GM12865 (cell line): Measurements from ENCODE around the gene SPATA33.
"Not testable (repeated sequence)": the region's sequence is repeated elsewhere in the genome, so short reads cannot be mapped to it uniquely, and the experiment has no call there.

Experiments
- DNase-seq: peaks from one replicate; pipeline ENCODE4 v3.0.0; 2010; ENCODE audit warnings: low read depth
- H3K4me3 ChIP-seq: 2 replicates; pipeline ENCODE4 v1.5.1; 2011; ENCODE audit warnings: mild to moderate bottlenecking, low read depth, low read length, control low read depth
- TF ChIP-seq, protein P1 (sequence below): IDR thresholded peaks from 2 replicates; pipeline ENCODE4 v1.5.1; 2011; ENCODE audit warnings: low read length, control low read depth, low read depth, inconsistent platforms; ENCODE audit not compliant: insufficient read depth; ENCODE audit errors: missing control alignments

SPATA33 gene

DNA sequence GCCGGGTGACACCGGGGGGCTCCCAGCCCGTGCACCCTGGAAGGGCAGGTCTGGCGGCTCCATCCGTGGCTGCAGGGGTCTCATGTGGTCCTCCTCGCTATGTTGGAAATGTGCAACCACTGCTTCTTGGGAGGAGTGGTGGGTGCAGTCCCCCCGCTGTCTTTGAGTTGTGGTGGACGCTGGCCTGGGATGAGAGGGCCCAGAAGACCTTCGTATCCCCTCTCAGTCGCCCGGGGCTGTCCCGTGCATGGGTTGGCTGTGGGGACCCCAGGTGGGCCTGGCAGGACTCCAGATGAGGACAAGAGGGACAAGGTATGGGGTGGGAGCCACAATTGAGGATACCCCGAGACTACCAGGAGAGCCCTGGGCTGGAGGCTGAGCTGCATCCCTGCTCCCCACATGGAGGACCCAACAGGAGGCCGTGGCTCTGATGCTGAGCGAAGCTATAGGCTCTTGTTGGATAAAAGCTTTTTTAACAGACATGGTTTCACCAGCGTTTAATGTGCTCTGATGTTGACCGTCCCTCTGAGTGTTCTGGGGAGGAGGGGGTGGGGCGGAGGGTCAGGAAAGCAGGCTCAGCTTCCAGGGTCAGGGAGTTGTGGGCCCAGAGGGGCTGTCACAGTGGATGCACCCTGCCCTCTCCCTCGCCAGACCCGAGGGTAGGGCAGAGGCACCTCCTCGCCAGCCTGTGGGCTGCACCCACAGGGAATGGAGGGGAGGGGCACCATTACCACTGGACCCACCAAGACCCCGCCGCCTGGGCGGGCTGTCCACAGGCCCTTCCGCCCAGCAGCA is 38.4 kb downstream of the SPATA33 start:
- no peak for DNase-seq
- H3K4me3 ChIP-seq, result no peak overlapping the region
- TF ChIP-seq, protein P1, sequence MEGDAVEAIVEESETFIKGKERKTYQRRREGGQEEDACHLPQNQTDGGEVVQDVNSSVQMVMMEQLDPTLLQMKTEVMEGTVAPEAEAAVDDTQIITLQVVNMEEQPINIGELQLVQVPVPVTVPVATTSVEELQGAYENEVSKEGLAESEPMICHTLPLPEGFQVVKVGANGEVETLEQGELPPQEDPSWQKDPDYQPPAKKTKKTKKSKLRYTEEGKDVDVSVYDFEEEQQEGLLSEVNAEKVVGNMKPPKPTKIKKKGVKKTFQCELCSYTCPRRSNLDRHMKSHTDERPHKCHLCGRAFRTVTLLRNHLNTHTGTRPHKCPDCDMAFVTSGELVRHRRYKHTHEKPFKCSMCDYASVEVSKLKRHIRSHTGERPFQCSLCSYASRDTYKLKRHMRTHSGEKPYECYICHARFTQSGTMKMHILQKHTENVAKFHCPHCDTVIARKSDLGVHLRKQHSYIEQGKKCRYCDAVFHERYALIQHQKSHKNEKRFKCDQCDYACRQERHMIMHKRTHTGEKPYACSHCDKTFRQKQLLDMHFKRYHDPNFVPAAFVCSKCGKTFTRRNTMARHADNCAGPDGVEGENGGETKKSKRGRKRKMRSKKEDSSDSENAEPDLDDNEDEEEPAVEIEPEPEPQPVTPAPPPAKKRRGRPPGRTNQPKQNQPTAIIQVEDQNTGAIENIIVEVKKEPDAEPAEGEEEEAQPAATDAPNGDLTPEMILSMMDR, result no peak

DNA sequence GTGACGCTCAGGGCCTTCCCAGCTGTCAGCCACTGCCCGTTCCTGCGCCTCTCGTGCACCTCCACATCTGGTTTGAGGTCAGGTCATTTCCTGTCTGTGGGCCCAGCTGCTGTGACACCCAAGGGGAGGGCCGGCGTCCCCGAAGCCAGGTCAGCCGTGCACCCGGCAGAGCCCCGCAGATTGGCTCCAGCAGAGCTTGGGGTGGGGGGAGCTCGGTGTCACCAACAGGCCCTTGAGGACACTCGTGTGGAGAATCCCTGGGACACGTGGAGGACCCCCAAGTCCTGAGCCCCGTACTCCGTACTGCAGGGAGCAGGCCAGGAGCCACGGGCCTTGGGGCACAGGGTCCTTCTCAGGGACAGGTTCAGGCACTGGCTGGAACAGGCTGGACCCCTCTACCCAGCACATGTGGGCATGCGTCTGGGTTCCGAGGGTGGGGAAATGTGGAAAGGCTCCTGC is 39.1 kb downstream of the SPATA33 start:
- peak; percentile 53 for DNase-seq
- no peak overlapping the region for H3K4me3 ChIP-seq
- TF ChIP-seq, protein P1, result no peak

DNA sequence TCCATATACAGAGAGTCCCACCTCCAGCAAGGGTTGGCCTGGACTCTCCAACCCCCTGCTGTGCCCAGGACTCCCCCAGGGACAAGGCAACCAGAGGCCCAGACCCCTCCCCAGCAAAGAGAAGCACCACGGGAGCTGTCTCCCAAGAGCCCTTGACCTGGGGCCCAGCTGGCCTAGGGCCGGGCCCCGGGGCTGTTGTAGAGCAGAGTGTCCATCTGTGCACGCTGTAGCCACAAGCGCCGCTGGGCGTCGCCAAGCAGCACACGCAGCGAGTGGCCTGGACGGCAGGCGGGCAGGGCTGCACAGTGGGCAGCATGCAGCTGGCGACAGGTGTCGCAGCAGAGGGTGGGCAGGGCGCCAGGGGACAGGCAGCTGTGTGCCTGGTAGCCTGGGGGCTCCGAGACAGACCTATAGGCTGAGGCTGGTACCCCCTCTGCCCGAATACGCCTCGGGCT is 39.6 kb downstream of the SPATA33 start:
- H3K4me3 ChIP-seq, result no peak overlapping the region
- TF ChIP-seq, protein P1, result no peak
- no peak for DNase-seq

DNA sequence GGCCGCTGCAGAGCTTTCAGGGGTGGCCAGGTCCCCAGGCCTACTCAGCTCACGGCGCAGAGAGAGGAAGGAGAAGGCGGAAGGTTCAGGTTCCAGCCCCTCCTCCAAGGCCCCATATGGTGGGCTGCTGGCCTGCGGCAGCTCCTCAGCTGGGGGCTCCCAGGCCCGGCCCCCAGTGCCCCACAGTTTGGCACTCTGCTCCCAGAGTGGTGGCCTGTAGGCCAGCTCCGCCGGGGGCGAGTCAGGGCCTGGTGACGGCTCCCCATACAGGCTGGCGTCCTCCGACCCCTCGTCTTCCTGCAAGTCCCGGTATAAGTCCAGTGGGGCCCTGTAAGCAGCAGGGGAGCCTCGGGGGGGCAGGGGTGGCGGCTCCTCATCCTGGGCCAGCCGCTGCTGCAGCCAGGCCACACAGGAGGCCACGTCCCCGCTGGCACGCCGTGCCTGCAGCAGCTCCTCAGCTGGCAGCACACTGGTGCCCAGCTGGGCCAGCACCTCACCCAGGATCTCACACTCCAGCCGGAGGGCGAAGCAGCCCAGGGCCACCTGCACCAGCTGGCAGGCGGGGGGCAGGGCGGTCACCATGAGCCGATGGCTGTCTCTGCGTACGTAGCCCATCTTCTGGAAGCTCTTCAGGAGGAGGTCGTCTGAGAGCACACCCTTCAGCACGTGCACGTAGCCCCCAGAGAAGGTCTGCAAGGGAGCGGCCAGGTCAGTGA is 40.1 kb downstream of the SPATA33 start:
- DNase-seq, result no peak
- no peak overlapping the region for H3K4me3 ChIP-seq
- TF ChIP-seq, protein P1, result no peak

DNA sequence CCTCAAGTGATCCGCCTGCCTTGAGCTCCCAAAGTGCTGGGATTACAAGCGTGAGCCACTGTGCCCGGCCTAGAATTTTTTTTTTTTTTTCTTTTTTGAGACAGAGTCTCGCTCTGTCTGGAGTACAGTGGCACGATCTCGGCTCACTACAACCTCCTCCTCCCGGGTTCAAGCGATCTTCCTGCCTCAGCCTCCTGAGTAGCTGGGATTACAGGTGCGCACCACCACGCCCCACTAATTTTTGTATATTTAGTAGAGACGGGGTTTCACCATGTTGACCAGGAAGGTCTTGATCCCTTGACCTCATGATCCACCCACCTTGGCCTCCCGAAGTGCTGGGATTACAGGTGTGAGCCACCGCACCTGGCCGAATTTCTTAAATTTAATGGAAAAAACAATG is 41.1 kb downstream of the SPATA33 start:
- DNase-seq, H3K4me3 ChIP-seq: not testable (repeated sequence)

DNA sequence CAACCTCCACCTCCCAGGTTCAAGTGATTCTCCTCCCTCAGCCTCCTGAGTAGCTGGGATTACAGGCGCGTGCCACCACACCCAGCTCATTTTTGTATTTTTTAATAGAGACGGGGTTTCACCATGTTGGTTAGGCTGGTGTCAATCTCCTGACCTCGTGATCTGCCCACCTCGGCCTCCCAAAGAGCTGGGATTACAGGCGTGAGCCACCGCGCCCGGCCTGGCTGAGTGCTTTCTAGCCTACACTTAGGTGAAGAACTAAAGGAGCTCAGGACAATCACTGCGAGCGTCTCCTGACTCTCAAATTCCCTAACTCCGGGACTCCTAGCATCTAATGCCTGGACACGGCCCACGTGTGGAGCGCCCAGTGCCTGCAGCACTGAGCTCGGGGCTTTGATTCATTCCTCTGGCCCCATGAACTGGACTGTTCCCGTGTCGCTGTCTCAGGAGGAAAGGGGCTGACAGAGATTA is 42.0 kb downstream of the SPATA33 start:
- not testable (repeated sequence) for DNase-seq, H3K4me3 ChIP-seq

DNA sequence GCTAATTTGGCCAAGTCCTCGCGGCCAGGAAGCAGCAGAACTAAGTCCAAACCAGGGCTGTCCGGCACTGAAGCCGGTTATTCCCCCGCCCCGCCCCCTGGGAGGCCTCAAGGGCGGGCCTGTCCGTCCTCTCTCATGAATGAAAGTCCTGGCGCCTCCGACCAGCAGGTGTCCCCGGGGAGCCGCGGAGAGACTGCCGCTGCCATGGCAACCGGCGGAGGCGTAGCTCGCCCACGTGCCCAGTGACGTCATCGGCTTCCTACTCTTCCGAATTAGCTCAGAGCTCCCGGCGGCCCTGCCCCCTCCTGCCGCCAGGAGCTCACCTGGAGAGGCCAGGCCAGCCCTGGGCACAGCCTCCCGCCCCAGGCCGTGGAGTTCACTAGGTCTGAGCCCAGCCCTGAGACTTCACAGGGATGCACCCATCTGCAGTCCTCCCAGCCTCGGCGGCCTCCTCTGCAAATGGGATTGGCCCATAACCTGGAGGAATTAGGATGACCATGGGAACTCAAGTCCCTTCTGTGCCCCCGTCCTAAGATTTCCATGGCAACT is 42.5 kb downstream of the SPATA33 start:
- peak overlapping the region; percentile 76 for H3K4me3 ChIP-seq
- peak; percentile 99 for DNase-seq
- TF ChIP-seq, protein P1, result peak; percentile 56
